ENCODE results near the gene SYT9.
"Not testable (repeated sequence)": the region's sequence is repeated elsewhere in the genome, so short reads cannot be mapped to it uniquely, and the experiment has no call there.

Gene SYT9

DNA sequence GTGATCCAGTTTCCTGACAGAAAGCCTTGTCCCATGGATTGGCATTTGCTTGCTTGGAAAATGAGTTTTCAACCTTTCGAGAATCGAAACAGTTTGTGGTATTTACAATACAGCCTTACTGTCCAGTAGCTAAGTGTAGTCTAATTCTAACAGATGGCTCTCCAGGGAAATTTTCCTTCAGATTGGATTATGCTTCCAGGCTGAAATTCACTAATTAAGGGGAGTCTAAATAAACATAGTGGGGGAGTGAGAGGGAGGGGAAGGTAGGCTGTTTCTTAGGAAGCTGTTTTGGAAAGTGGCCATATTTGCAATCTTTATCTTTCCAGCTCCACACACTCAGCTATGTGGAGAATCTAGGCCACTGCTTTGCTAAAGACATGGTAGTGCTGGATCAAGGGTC, 81.3 kb downstream of the SYT9 start (continued):
- no peak for TF ChIP-seq ZNF561 (tag by site-specific recombination; IDR thresholded peaks at IDR 0.05; ENCODE audit: borderline replicate concordance)

DNA sequence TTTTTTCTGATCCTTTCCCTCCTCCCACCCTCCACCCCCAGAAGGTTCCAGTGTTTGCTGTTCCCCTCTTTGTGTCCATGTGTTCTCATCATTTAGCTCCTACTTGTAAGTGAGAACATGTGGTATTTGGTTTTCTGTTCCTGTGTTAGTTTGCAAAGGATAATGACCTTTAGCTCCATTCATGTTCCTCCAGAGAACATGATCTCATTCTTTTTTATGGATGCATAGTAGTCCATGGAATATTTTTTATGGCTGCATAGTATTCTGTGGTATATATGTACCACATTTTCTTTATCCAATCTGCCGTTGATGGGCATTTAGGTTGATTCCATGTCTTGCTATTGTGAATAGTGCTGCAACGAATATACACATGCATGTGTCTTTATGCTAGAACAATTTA, 83.7 kb downstream of the SYT9 start:
- H3K36me3 ChIP-seq (ENCODE audit: control insufficient read depth in 2 of 2, insufficient read depth in 1 of 2, low read length in 2 of 2); POLR2A ChIA-PET; H3K4me3 ChIP-seq (ENCODE audit: low read depth, low read length); H3K4me1 ChIP-seq (ENCODE audit: control insufficient read depth, insufficient read depth, low read length); H3K9me3 ChIP-seq (ENCODE audit: control insufficient read depth, insufficient read depth, low read depth, low read length); H3K27ac ChIP-seq (ENCODE audit: extremely low read depth, low read depth, low read length): not testable (repeated sequence)
- peak; percentile 94 for TF ChIP-seq ZNF146 (tag by site-specific recombination; IDR thresholded peaks at IDR 0.05)
- CTCF ChIA-PET, result interaction anchor here (0.6 kb wide), 1 partner anchor 929 kb away, joined by 3 read pairs; no protein-coding TSS in a partner anchor

DNA sequence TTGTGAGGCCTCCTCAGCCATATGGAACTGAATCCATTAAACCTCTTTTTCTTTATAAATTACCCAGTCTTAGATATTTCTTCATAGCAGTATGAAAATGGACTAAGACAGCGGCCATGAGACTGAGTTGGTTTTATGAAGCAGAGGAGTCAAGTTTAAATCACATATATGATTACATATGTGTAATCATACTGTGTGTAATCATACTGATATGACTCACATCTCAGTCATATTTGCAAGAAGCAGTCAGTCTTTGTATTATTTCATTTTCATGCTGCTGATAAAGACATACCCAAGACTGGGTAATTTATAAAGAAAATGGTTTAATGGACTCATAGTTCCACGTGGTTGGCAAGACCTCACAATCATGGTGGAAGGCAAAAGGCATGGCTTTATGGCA, 89.8 kb downstream of the SYT9 start:
- Histone ChIP-seq H3K27ac (ENCODE audit: extremely low read depth, low read depth, low read length) (no peak overlapping the region), H3K4me3 (ENCODE audit: low read depth, low read length) (no peak overlapping the region), H3K9me3 (ENCODE audit: control insufficient read depth, insufficient read depth, low read depth, low read length) (no peaks in the 10 kb centered on the region), H3K4me1 (ENCODE audit: control insufficient read depth, insufficient read depth, low read length) (no peaks in the 10 kb centered on the region), H3K36me3 (ENCODE audit: control insufficient read depth in 2 of 2, insufficient read depth in 1 of 2, low read length in 2 of 2) (peaks cover 0 to 4% of the 10 kb centered on the region in 2 experiments; a peak in 1 of 3 replicates)
- TF ChIP-seq SP2 (tag by site-specific recombination; IDR thresholded peaks at IDR 0.05) (no peak), KLF1 (tag by site-specific recombination; IDR thresholded peaks at IDR 0.05) (no peak), ZNF792 (tag by site-specific recombination; IDR thresholded peaks at IDR 0.05) (no peak), SP7 (tag by site-specific recombination; IDR thresholded peaks at IDR 0.05) (no peak), ZNF132 (tag by site-specific recombination; IDR thresholded peaks at IDR 0.05; ENCODE audit: borderline replicate concordance) (no peak)
- TF ChIP-seq, protein P1, sequence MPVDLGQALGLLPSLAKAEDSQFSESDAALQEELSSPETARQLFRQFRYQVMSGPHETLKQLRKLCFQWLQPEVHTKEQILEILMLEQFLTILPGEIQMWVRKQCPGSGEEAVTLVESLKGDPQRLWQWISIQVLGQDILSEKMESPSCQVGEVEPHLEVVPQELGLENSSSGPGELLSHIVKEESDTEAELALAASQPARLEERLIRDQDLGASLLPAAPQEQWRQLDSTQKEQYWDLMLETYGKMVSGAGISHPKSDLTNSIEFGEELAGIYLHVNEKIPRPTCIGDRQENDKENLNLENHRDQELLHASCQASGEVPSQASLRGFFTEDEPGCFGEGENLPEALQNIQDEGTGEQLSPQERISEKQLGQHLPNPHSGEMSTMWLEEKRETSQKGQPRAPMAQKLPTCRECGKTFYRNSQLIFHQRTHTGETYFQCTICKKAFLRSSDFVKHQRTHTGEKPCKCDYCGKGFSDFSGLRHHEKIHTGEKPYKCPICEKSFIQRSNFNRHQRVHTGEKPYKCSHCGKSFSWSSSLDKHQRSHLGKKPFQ (tag by site-specific recombination; IDR thresholded peaks at IDR 0.05), result no peak
- TF ChIP-seq, protein P2, sequence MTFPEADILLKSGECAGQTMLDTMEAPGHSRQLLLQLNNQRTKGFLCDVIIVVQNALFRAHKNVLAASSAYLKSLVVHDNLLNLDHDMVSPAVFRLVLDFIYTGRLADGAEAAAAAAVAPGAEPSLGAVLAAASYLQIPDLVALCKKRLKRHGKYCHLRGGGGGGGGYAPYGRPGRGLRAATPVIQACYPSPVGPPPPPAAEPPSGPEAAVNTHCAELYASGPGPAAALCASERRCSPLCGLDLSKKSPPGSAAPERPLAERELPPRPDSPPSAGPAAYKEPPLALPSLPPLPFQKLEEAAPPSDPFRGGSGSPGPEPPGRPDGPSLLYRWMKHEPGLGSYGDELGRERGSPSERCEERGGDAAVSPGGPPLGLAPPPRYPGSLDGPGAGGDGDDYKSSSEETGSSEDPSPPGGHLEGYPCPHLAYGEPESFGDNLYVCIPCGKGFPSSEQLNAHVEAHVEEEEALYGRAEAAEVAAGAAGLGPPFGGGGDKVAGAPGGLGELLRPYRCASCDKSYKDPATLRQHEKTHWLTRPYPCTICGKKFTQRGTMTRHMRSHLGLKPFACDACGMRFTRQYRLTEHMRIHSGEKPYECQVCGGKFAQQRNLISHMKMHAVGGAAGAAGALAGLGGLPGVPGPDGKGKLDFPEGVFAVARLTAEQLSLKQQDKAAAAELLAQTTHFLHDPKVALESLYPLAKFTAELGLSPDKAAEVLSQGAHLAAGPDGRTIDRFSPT (tag by site-specific recombination; IDR thresholded peaks at IDR 0.05), result no peak
- TF ChIP-seq, protein P3, sequence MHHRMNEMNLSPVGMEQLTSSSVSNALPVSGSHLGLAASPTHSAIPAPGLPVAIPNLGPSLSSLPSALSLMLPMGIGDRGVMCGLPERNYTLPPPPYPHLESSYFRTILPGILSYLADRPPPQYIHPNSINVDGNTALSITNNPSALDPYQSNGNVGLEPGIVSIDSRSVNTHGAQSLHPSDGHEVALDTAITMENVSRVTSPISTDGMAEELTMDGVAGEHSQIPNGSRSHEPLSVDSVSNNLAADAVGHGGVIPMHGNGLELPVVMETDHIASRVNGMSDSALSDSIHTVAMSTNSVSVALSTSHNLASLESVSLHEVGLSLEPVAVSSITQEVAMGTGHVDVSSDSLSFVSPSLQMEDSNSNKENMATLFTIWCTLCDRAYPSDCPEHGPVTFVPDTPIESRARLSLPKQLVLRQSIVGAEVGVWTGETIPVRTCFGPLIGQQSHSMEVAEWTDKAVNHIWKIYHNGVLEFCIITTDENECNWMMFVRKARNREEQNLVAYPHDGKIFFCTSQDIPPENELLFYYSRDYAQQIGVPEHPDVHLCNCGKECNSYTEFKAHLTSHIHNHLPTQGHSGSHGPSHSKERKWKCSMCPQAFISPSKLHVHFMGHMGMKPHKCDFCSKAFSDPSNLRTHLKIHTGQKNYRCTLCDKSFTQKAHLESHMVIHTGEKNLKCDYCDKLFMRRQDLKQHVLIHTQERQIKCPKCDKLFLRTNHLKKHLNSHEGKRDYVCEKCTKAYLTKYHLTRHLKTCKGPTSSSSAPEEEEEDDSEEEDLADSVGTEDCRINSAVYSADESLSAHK (tag by site-specific recombination; IDR thresholded peaks at IDR 0.05), result no peak
- TF ChIP-seq, protein P4, sequence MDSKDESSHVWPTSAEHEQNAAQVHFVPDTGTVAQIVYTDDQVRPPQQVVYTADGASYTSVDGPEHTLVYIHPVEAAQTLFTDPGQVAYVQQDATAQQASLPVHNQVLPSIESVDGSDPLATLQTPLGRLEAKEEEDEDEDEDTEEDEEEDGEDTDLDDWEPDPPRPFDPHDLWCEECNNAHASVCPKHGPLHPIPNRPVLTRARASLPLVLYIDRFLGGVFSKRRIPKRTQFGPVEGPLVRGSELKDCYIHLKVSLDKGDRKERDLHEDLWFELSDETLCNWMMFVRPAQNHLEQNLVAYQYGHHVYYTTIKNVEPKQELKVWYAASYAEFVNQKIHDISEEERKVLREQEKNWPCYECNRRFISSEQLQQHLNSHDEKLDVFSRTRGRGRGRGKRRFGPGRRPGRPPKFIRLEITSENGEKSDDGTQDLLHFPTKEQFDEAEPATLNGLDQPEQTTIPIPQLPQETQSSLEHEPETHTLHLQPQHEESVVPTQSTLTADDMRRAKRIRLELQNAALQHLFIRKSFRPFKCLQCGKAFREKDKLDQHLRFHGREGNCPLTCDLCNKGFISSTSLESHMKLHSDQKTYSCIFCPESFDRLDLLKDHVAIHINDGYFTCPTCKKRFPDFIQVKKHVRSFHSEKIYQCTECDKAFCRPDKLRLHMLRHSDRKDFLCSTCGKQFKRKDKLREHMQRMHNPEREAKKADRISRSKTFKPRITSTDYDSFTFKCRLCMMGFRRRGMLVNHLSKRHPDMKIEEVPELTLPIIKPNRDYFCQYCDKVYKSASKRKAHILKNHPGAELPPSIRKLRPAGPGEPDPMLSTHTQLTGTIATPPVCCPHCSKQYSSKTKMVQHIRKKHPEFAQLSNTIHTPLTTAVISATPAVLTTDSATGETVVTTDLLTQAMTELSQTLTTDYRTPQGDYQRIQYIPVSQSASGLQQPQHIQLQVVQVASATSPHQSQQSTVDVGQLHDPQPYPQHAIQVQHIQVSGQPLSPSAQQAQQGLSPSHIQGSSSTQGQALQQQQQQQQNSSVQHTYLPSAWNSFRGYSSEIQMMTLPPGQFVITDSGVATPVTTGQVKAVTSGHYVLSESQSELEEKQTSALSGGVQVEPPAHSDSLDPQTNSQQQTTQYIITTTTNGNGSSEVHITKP (tag by site-specific recombination; IDR thresholded peaks at IDR 0.05), result no peak
- ChIA-PET POLR2A (no interaction called here), CTCF (interaction anchor here (1.0 kb wide), 1 partner anchor 11 kb away, joined by 3 read pairs; no protein-coding TSS in a partner anchor)
